OCI-LY1 (cell line): ENCODE results near the gene RASD2.

Experiments used
- CTCF ChIP-seq: fragments of 200-600 bp; sonication (generic), shearing (Covaris generic); IDR thresholded peaks from 2 replicates; pipeline ENCODE4 v1.5.1; 2017; ENCODE audit warnings: mild to moderate bottlenecking, antibody characterized with exemption, low read length, moderate library complexity, mixed read lengths
- EZH2 ChIP-seq: fragments of 200-600 bp; sonication (generic), shearing (Covaris generic); IDR thresholded peaks from 2 replicates; pipeline ENCODE4 v1.8.0; 2017; ENCODE audit warnings: borderline replicate concordance, mixed run types, mild to moderate bottlenecking, antibody characterized with exemption, low read length, moderate library complexity, mixed read lengths

- TF ChIP-seq CTCF (no peak), EZH2 (no peak)
These were observed 21.8 kb upstream of the RASD2 start for GRCh38 chr22:35518811-35519210.
